PC-3 (cell line): ENCODE data around the gene DENND6A. TPM values are rescaled to one million over a fixed set of nuclear protein-coding genes. Genes with fewer than 3 reads are reported as not detected.

Experiments
- ATAC-seq: fragments of 200-7000 bp; cut with Tn5 transposase; 2 replicates; pipeline ENCODE4 v1.9.1; 2020; ENCODE audit warnings: mild to moderate bottlenecking, moderate library complexity
- BruUV-seq: library from RNA; stranded (reverse); fragments of 400-500 nt; replicated peaks from 2 replicates; lab custom pipeline; 2021; lab: Mats Ljungman, UMichigan
- CTCF ChIA-PET: fragments of 300-600 bp; sonication (Branson Sonifier 250); formaldehyde crosslinking; loops from one replicate; lab custom pipeline; 2022; ENCODE audit warnings: antibody characterized with exemption; lab: Charles Lee
- POLR2A ChIA-PET: fragments of 300-600 bp; sonication (Branson Sonifier 250); formaldehyde crosslinking; loops from one replicate; lab custom pipeline; 2022; ENCODE audit warnings: antibody characterized with exemption; ENCODE audit not compliant: unreplicated experiment; lab: Charles Lee
- DNase-seq: peaks from one replicate; pipeline ENCODE4 v3.0.0-alpha.2; 2015
- H2AFZ ChIP-seq: fragments of 300-600 bp; sonication (generic); 2 replicates; pipeline ENCODE4 v1.6.0; 2016; ENCODE audit warnings: antibody characterized with exemption, low read length
- H3F3A ChIP-seq: fragments of 300-600 bp; sonication (generic); one replicate; pipeline ENCODE4 v1.6.0; 2017; ENCODE audit warnings: antibody characterized with exemption, low read length, control low read depth, mild to moderate bottlenecking; ENCODE audit not compliant: unreplicated experiment
- H3K27ac ChIP-seq: fragments of 300-600 bp; sonication (generic); 2 replicates; pipeline ENCODE4 v1.5.1; 2016; ENCODE audit warnings: mild to moderate bottlenecking, low read length
- H3K27me3 ChIP-seq: fragments of 300-600 bp; sonication (generic); 2 replicates; pipeline ENCODE4 v1.6.1; 2016; ENCODE audit warnings: low read length, mixed read lengths
- H3K36me3 ChIP-seq: fragments of 300-600 bp; sonication (generic); 2 replicates; pipeline ENCODE4 v1.6.1; 2016; ENCODE audit warnings: low read depth, mixed run types, low read length, mixed read lengths
- H3K4me1 ChIP-seq: fragments of 300-600 bp; sonication (generic); 2 replicates; pipeline ENCODE4 v1.5.1; 2016; ENCODE audit warnings: low read length; ENCODE audit not compliant: insufficient read depth
- H3K4me2 ChIP-seq: fragments of 300-600 bp; sonication (generic); 2 replicates; pipeline ENCODE4 v1.6.0; 2016; ENCODE audit warnings: low read length
- H3K4me3 ChIP-seq: fragments of 300-600 bp; sonication (generic); 2 replicates; pipeline ENCODE4 v1.5.1; 2016; ENCODE audit warnings: mild to moderate bottlenecking, low read length, mixed read lengths
- H3K79me2 ChIP-seq: fragments of 300-600 bp; sonication (generic); 2 replicates; pipeline ENCODE4 v1.6.1; 2017; ENCODE audit warnings: low read length, mixed read lengths
- H3K9ac ChIP-seq: fragments of 300-600 bp; sonication (generic); 2 replicates; pipeline ENCODE4 v1.6.0; 2016; ENCODE audit warnings: mild to moderate bottlenecking, low read length
- H3K9me2 ChIP-seq: fragments of 300-600 bp; sonication (generic); replicated peaks from 2 replicates; pipeline ENCODE4 v1.6.1; 2016; ENCODE audit warnings: mixed run types, low read length, mixed read lengths
- H3K9me3 ChIP-seq: fragments of 300-600 bp; sonication (generic); 2 replicates; pipeline ENCODE4 v1.6.1; 2016; ENCODE audit warnings: low read length, mixed read lengths
- H4K20me1 ChIP-seq: fragments of 300-600 bp; sonication (generic); 2 replicates; pipeline ENCODE4 v1.6.1; 2016; ENCODE audit warnings: low read length, mixed read lengths
- CTCF ChIP-seq: fragments of 300-600 bp; sonication (generic); conservative IDR thresholded peaks from 2 replicates; pipeline ENCODE4 v1.5.1; 2017; ENCODE audit warnings: antibody characterized with exemption, low read depth, mild to moderate bottlenecking, low read length
- EZH2 ChIP-seq: fragments of 300-600 bp; sonication (generic); IDR thresholded peaks from one replicate; pipeline ENCODE4 v1.6.1; 2017; ENCODE audit warnings: antibody characterized with exemption, mild to moderate bottlenecking, low read length; ENCODE audit not compliant: unreplicated experiment
- EZH2phosphoT487 ChIP-seq: fragments of 300-600 bp; sonication (generic); IDR thresholded peaks from 2 replicates; pipeline ENCODE4 v1.6.1; 2018; ENCODE audit warnings: mild to moderate bottlenecking, antibody characterized with exemption, low read length, borderline replicate concordance
- intact Hi-C: fragments of 100-400 bp; cut with micrococcal nuclease; formaldehyde crosslinking; loops from 2 replicates; pipeline ENCODE4 v1.9.0; 2023
- total RNA-seq: library from RNA; depleted of rRNA; stranded (reverse); fragments of >200 nt; gene quantifications from 2 replicates; pipeline ENCODE4 v1.2.3, GENCODE V29; 2014; rRNA removed

Gene DENND6A
- total RNA-seq, 1 experiment from 2014 or later = 17.6 TPM

- Histone ChIP-seq H3K4me2 (no peak overlapping the region), H3K4me3 (no peak overlapping the region), H3K9ac (no peak overlapping the region), H3K36me3 (peaks cover 73% of the 10 kb centered on the region), H4K20me1 (peaks cover 10% of the 10 kb centered on the region; the same call in 1 of the 2 replicates), H3K9me3 (no peaks in the 10 kb centered on the region), H3K27ac (no peak overlapping the region), H3K4me1 (no peaks in the 10 kb centered on the region), H3F3A (no peaks in the 10 kb centered on the region), H3K79me2 (peaks cover 50% of the 10 kb centered on the region), H3K27me3 (no peaks in the 10 kb centered on the region), H2AFZ (no peak overlapping the region), H3K9me2 (no peaks in the 10 kb centered on the region)
- TF ChIP-seq EZH2 (no peak), EZH2phosphoT487 (no peak), CTCF (no peak)
- DNase-seq (no peak), ATAC-seq (no peak)
- no TSS peak for BruUV-seq
- intact Hi-C loops = no loop called here
- ChIA-PET POLR2A (interaction anchor here (0.6 kb wide), 1 partner anchor 76 kb away, joined by 5 read pairs; no protein-coding TSS in a partner anchor), CTCF (no interaction called here)
These were observed 116.8 kb downstream of the DENND6A start for GRCh38 chr3:57575966-57576626.

Other genes with a start within 250 kb of the DENND6A start
- gene DNAH12, start 148.7 kb downstream of the DENND6A start, total RNA-seq = 0.07 TPM in 1 of 2 replicates, not detected in the other
- 25.3 and 32.3 TPM in 2 replicates for gene PDE12, start 136.8 kb downstream of the DENND6A start, total RNA-seq
- gene ARF4, start 95.7 kb downstream of the DENND6A start, total RNA-seq = 130 and 135 TPM in 2 replicates
- gene SLMAP, start 63.2 kb upstream of the DENND6A start, total RNA-seq = 55.2 and 60.0 TPM in 2 replicates